ENCODE results near the gene KRT13.

GRCh38 chr17:41535764-41536481 lies 30.5 kb upstream of the KRT13 start:
- TF ChIP-seq CTCF (IDR thresholded peaks at IDR 0.05; ENCODE audit: low read length) (no peak), EZH2 (IDR thresholded peaks at IDR 0.05; ENCODE audit: borderline replicate concordance, low read length) (no peak)

Measured in OCI-LY1 (cell line).